HEK293T (cell line): ENCODE results near the gene RPP14.

Experiments
- CTCF ChIA-PET: fragments of 350-600 bp; formaldehyde crosslinking; extraction: SDS; loops from one replicate; lab custom pipeline; 2021; ENCODE audit warnings: antibody characterized with exemption, inconsistent platforms; lab: Yijun Ruan, JAX
- POLR2A ChIA-PET: fragments of 350-600 bp; formaldehyde crosslinking; extraction: SDS; loops from one replicate; lab custom pipeline; 2020; ENCODE audit warnings: antibody characterized with exemption, inconsistent platforms; lab: Yijun Ruan, JAX
- DNase-seq: peaks from one replicate; pipeline ENCODE4 v3.0.0; 2012; ENCODE audit warnings: mixed read lengths; ENCODE audit errors: extremely low spot score
- ARNT ChIP-seq: fragments of 450-650 bp; IDR thresholded peaks from 2 replicates; pipeline ENCODE4 v1.6.1; 2017; ENCODE audit warnings: mild to moderate bottlenecking
- BHLHE40 ChIP-seq: fragments of 450-650 bp; IDR thresholded peaks from 2 replicates; pipeline ENCODE4 v1.6.1; 2016; ENCODE audit warnings: mild to moderate bottlenecking, moderate library complexity, borderline replicate concordance
- CTBP1 ChIP-seq: fragments of 450-650 bp; IDR thresholded peaks from 2 replicates; pipeline ENCODE4 v1.6.1; 2016; ENCODE audit warnings: borderline replicate concordance
- ELF4 ChIP-seq: fragments of 450-650 bp; IDR thresholded peaks from 2 replicates; pipeline ENCODE4 v1.6.1; 2017; ENCODE audit warnings: antibody characterized with exemption
- FOXA1 ChIP-seq: fragments of 450-650 bp; IDR thresholded peaks from 2 replicates; pipeline ENCODE4 v1.6.1; 2016; ENCODE audit warnings: mild to moderate bottlenecking
- FOXK2 ChIP-seq: fragments of 450-650 bp; IDR thresholded peaks from 2 replicates; pipeline ENCODE4 v1.6.1; 2016; ENCODE audit warnings: mild to moderate bottlenecking
- FOXM1 ChIP-seq: fragments of 450-650 bp; IDR thresholded peaks from 2 replicates; pipeline ENCODE4 v1.6.1; 2017; ENCODE audit warnings: mild to moderate bottlenecking, borderline replicate concordance
- HDGF ChIP-seq: fragments of 450-650 bp; IDR thresholded peaks from 2 replicates; pipeline ENCODE4 v1.6.1; 2017; ENCODE audit warnings: antibody characterized with exemption, borderline replicate concordance
- L3MBTL2 ChIP-seq: fragments of 450-650 bp; conservative IDR thresholded peaks from 2 replicates; pipeline ENCODE4 v1.6.1; 2016; ENCODE audit warnings: mild to moderate bottlenecking
- LEF1 ChIP-seq: fragments of 450-650 bp; IDR thresholded peaks from 2 replicates; pipeline ENCODE4 v1.6.1; 2017; ENCODE audit warnings: mild to moderate bottlenecking, borderline replicate concordance
- NFRKB ChIP-seq: fragments of 450-650 bp; IDR thresholded peaks from 2 replicates; pipeline ENCODE4 v1.6.1; 2016; ENCODE audit warnings: mild to moderate bottlenecking, moderate library complexity
- PKNOX1 ChIP-seq: fragments of 450-650 bp; IDR thresholded peaks from 2 replicates; pipeline ENCODE4 v1.6.1; 2016
- SP1 ChIP-seq: fragments of 450-650 bp; IDR thresholded peaks from 2 replicates; pipeline ENCODE4 v1.6.1; 2017
- SUZ12 ChIP-seq: fragments of 450-650 bp; IDR thresholded peaks from 2 replicates; pipeline ENCODE4 v1.6.1; 2016; ENCODE audit warnings: mild to moderate bottlenecking
- TARDBP ChIP-seq: fragments of 450-650 bp; IDR thresholded peaks from 2 replicates; pipeline ENCODE4 v1.6.1; 2016
- ZNF384 ChIP-seq: fragments of 450-650 bp; IDR thresholded peaks from 2 replicates; pipeline ENCODE4 v1.6.1; 2016

Gene RPP14

DNA sequence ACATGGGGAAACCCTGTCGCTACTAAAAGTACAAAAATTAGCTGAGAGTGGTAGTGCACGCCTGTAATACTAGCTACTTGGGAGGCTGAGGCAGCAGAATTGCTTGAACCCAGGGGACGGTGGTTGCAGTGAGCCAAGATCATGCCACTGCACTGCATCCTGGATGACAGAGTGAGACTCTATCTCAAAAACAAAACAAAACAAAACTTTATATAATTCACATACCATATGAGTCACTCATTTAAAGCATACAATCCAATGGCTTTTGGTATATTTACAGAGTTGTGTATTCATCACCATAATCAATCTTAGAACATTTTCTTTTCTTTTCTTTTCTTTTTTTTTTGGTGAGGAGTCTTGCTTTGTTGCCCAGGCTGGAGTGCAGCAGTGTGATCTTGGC lies 35.3 kb downstream of the RPP14 start:
- DNase-seq, result no peak
- CTCF ChIA-PET, result interaction anchor here (1.5 kb wide), 1 partner anchor 10 kb away, joined by 6 read pairs; no protein-coding TSS in a partner anchor
- POLR2A ChIA-PET, result no interaction called here
- TF ChIP-seq ELF4 (no peak), CTBP1 (no peak), FOXA1 (no peak), HDGF (no peak), FOXM1 (no peak), SUZ12 (no peak), TARDBP (no peak), PKNOX1 (no peak), L3MBTL2 (no peak), ZNF384 (no peak), NFRKB (no peak), ARNT (no peak), SP1 (no peak), LEF1 (no peak), BHLHE40 (no peak), FOXK2 (no peak)

- ChIA-PET CTCF (no interaction called here), POLR2A (no interaction called here)
- DNase-seq, result no peak
- TF ChIP-seq SUZ12, result no peak
- no peak for TF ChIP-seq ELF4
- no peak for TF ChIP-seq BHLHE40
- TF ChIP-seq LEF1, result no peak
- TF ChIP-seq L3MBTL2, result no peak
- TF ChIP-seq PKNOX1, result no peak
- TF ChIP-seq SP1, result no peak
- TF ChIP-seq NFRKB, result no peak
- TF ChIP-seq TARDBP, result no peak
Observed at GRCh38 chr3:58342676-58343075, 36.6 kb downstream of the RPP14 start.

DNA sequence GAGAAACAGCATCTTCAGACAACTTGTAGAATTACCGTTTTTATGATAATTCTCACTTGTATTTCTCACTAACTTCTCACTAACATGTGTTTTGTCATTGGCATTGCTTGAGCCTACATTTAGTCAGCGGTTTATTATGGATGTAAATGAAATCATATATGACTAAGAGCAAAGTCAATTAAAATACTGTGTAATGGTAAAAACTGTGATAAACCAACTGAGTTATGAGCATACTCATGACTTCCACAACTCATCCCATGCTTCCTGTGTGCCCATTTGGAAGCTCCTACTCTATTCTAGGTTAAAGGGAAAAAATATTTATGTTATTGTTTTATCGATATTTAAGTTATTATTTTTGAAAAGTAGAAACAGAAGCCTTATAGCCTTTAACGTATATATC lies 39.4 kb downstream of the RPP14 start:
- TF ChIP-seq NFRKB, result no peak
- TF ChIP-seq ARNT, result no peak
- ChIA-PET POLR2A (no interaction called here), CTCF (no interaction called here)
- DNase-seq, result no peak

GRCh38 chr3:58346368-58346767 lies 40.3 kb downstream of the RPP14 start:
- DNase-seq, result no peak
- POLR2A ChIA-PET, result no interaction called here
- CTCF ChIA-PET, result no interaction called here
- no peak for TF ChIP-seq LEF1
- TF ChIP-seq TARDBP, result no peak
- no peak for TF ChIP-seq SP1
- TF ChIP-seq NFRKB, result no peak
- no peak for TF ChIP-seq PKNOX1

- TF ChIP-seq L3MBTL2, result no peak
- TF ChIP-seq CTBP1, result no peak
- no peak for TF ChIP-seq PKNOX1
- no peak for TF ChIP-seq ELF4
- no peak for TF ChIP-seq FOXM1
- TF ChIP-seq NFRKB, result no peak
- TF ChIP-seq ARNT, result no peak
- no peak for TF ChIP-seq FOXA1
- TF ChIP-seq SUZ12, result no peak
- TF ChIP-seq BHLHE40, result no peak
- no peak for TF ChIP-seq ZNF384
- TF ChIP-seq LEF1, result no peak
- TF ChIP-seq TARDBP, result no peak
- TF ChIP-seq FOXK2, result no peak
- TF ChIP-seq SP1, result no peak
- DNase-seq, result no peak
- CTCF ChIA-PET, result no interaction called here
- POLR2A ChIA-PET, result no interaction called here
Observed at GRCh38 chr3:58347984-58348383, 41.9 kb downstream of the RPP14 start.

GRCh38 chr3:58349792-58350626 lies 44.0 kb downstream of the RPP14 start:
- TF ChIP-seq FOXA1 (no peak), FOXK2 (no peak)
- POLR2A ChIA-PET, result interaction anchor here (0.8 to 1.2 kb wide), 2 partner anchors 11 to 44 kb away, joined by 3 to 4 read pairs; partner anchors contain the start of genes HTD2 and RPP14
- CTCF ChIA-PET, result interaction anchor here (0.6 kb wide), 1 partner anchor 43 kb away, joined by 3 read pairs; no protein-coding TSS in a partner anchor
- no peak for DNase-seq
